ENCODE data around the gene HLA-A. TPM values are rescaled to one million over a fixed set of nuclear protein-coding genes. Genes with fewer than 3 reads are reported as not detected.
A peak's percentile ranks its signal among the peaks of the same experiment; 100 is the strongest.

HLA-A gene
- polyA plus RNA-seq, 6 donors from 2014 or later = 1,115 to 2,161 (median 1,804) TPM

GRCh38 chr6:29941916-29942274, 437 bp upstream of the HLA-A start:
- H3K4me1 Mint-ChIP-seq = peaks cover 48 to 66% (median 65%) of the 10 kb centered on the region in 3 donors
- ATAC-seq (ENCODE audit: low read depth in 2 of 2) (no peak), DNase-seq (no peak)
- H3K36me3 Mint-ChIP-seq = peaks cover 23 to 25% of the 10 kb centered on the region in 2 donors
- H3K27me3 Mint-ChIP-seq = no peaks in the 10 kb centered on the region
- no peaks in the 10 kb centered on the region for H3K9me3 Mint-ChIP-seq
- H3K27ac Mint-ChIP-seq = peak overlapping the region; percentile 100
- peak overlapping the region; percentile 88 to 99 (median 98) for H3K4me3 Mint-ChIP-seq

DNA sequence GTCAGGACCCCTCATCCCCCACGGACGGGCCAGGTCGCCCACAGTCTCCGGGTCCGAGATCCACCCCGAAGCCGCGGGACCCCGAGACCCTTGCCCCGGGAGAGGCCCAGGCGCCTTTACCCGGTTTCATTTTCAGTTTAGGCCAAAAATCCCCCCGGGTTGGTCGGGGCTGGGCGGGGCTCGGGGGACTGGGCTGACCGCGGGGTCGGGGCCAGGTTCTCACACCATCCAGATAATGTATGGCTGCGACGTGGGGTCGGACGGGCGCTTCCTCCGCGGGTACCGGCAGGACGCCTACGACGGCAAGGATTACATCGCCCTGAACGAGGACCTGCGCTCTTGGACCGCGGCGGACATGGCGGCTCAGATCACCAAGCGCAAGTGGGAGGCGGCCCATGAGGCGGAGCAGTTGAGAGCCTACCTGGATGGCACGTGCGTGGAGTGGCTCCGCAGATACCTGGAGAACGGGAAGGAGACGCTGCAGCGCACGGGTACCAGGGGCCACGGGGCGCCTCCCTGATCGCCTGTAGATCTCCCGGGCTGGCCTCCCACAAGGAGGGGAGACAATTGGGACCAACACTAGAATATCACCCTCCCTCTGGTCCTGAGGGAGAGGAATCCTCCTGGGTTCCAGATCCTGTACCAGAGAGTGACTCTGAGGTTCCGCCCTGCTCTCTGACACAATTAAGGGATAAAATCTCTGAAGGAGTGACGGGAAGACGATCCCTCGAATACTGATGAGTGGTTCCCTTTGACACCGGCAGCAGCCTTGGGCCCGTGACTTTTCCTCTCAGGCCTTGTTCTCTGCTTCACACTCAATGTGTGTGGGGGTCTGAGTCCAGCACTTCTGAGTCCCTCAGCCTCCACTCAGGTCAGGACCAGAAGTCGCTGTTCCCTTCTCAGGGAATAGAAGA, 978 bp downstream of the HLA-A start:
- Mint-ChIP-seq H3K27me3 (no peaks in the 10 kb centered on the region), H3K9me3 (no peaks in the 10 kb centered on the region), H3K4me3 (peak overlapping the region; percentile 88 to 99 (median 98)), H3K36me3 (peaks cover 23 to 31% of the 10 kb centered on the region in 2 donors), H3K27ac (peak overlapping the region; percentile 89 to 100 (median 100)), H3K4me1 (peaks cover 56 to 80% (median 76%) of the 10 kb centered on the region in 3 donors)
- ATAC-seq (ENCODE audit: low read depth in 2 of 2) (no peak), DNase-seq (no peak)

DNA sequence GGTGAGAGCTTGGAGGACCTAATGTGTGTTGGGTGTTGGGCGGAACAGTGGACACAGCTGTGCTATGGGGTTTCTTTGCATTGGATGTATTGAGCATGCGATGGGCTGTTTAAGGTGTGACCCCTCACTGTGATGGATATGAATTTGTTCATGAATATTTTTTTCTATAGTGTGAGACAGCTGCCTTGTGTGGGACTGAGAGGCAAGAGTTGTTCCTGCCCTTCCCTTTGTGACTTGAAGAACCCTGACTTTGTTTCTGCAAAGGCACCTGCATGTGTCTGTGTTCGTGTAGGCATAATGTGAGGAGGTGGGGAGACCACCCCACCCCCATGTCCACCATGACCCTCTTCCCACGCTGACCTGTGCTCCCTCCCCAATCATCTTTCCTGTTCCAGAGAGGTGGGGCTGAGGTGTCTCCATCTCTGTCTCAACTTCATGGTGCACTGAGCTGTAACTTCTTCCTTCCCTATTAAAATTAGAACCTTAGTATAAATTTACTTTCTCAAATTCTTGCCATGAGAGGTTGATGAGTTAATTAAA, 3.0 kb downstream of the HLA-A start:
- peak overlapping the region; percentile 35 to 99 (median 96) for H3K4me3 Mint-ChIP-seq

DNA sequence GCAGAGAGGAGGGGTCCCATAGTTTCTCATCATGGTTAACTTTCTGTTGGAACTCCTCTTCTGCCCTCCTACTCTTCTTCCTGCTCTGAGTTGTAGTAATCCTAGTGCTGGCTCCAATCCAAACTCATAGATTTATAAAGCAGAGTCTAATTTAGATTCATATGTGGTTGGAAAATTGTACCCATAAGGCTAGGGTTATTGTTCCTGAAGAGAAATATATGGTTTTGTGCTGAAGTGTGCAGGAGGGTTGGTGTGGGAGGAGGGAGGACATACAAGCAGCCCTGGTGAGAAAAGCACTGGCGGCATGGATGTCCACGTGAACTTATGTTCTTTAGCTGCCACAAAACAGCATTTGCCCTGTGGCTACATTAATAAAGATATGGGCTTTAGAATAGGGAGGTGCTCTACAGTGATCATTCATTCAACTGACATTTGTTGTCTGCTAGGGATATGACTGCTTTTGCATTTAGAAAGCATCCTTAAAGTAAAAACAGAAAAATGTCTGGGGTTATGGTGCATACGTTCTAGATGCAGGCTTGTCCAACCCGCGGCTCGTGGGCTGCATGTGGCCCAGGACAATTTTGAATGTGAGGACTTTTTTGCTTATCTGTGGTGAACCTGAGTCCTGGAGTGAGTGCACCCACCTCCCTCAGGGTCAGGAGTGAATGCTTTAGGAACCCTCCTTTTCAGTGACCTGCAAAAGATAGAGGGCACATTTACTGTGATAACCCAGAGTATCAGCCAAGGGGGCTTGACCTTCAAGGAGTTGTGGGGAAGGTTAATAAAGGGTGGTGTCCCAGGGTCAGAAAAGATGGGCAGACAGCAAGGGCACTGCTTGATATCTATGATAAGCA, 4.1 kb downstream of the HLA-A start:
- Mint-ChIP-seq H3K27ac (peak overlapping the region in 5 of 6 donors; percentile 67 to 100 (median 77)), H3K27me3 (no peaks in the 10 kb centered on the region)

More for the DNA sequence above, 3.0 kb downstream of the HLA-A start:
- peaks cover 68 to 92% (median 72%) of the 10 kb centered on the region in 3 donors for H3K4me1 Mint-ChIP-seq
- peak overlapping the region; percentile 49 to 100 (median 89) for H3K27ac Mint-ChIP-seq
- DNase-seq = no peak
- no peak for ATAC-seq (ENCODE audit: low read depth in 2 of 2)
- peaks cover 35 to 38% of the 10 kb centered on the region in 2 donors for H3K36me3 Mint-ChIP-seq
- H3K27me3 Mint-ChIP-seq = no peaks in the 10 kb centered on the region
- H3K9me3 Mint-ChIP-seq = no peaks in the 10 kb centered on the region

DNA sequence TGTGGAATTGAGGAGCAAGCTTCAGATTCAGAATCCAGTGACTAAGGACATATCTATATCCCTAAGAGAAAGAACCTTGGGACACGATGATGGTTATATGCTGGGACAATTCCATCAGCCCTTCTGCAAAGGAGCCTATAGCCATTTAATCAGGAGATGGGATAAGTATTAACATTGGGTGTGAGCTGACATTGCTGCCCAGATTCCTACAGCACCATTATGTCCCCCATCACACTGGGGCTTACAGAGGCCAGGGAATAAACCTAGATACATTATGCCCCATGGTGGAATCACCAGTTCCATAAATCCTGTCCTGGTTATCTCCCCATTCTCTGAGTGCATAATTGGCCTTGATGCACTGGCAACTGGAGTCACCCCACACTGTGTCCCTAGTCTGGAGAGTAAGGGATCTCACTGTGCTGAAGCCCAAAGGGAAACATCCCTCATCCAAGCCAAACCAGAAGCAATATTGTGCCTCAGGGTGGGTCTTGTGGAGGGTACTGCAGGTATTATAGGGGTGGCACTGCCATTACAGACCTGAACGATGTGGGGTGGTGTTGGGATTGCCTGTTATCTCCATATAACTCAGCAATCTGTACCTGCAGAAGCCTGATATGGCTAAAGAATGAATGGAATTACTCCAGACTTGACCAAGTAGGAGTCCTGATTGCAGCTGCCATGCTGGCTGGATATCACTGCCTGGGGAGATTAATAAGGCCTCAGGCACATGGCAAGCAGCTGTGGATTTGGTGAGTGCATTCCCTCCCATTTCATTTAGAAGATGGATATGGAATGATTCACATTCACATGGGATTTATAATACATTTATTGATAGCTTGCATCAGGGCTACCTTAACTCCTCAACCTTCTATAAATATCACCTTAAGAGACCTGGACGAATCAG, 5.0 kb downstream of the HLA-A start:
- H3K27me3 Mint-ChIP-seq = no peaks in the 10 kb centered on the region
- H3K36me3 Mint-ChIP-seq = peaks cover 35 to 43% of the 10 kb centered on the region in 2 donors
- peaks cover 53 to 84% (median 63%) of the 10 kb centered on the region in 3 donors for H3K4me1 Mint-ChIP-seq
- ATAC-seq (ENCODE audit: low read depth in 2 of 2) (no peak), DNase-seq (no peak)
- H3K27ac Mint-ChIP-seq = peak overlapping the region in 5 of 6 donors; percentile 67 to 100 (median 83)
- H3K4me3 Mint-ChIP-seq = peak overlapping the region in 3 of 8 donors; percentile 95 to 99 (median 98)
- H3K9me3 Mint-ChIP-seq = no peaks in the 10 kb centered on the region

More for the DNA sequence above, 4.1 kb downstream of the HLA-A start:
- Mint-ChIP-seq H3K4me3 (peak overlapping the region; percentile 35 to 99 (median 96)), H3K36me3 (peaks cover 35 to 44% of the 10 kb centered on the region in 2 donors), H3K9me3 (no peaks in the 10 kb centered on the region), H3K4me1 (peaks cover 57 to 93% (median 71%) of the 10 kb centered on the region in 3 donors)
- ATAC-seq (ENCODE audit: low read depth in 2 of 2) = no peak
- no peak for DNase-seq

DNA sequence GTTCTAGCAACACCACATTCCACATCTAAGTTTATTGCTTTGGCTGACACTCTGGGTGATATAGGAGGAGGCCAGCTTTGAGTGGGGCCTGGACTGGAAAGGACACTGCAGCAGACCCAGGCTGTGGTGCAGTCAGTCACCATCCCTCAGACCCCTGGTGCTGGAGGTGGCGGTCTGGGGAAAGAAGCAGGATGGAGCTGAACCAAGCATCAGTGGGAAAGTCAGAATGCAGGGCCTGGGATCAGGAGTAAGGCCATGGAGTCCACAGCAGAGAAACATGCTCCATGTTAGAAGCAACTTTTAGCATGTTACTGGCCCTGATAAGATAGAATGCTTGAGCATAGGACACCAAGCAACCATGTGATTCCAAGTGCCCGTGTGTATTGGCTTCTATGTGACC, 5.9 kb downstream of the HLA-A start:
- ATAC-seq (ENCODE audit: low read depth in 2 of 2) (peak in 1 of 2 donors; percentile 8), DNase-seq (no peak)
- no peaks in the 10 kb centered on the region for H3K27me3 Mint-ChIP-seq
- peak overlapping the region in 2 of 8 donors; percentile 49 to 95 for H3K4me3 Mint-ChIP-seq
- peak overlapping the region in 4 of 6 donors; percentile 60 to 100 (median 85) for H3K27ac Mint-ChIP-seq
- H3K9me3 Mint-ChIP-seq = no peaks in the 10 kb centered on the region
- peaks cover 35 to 39% of the 10 kb centered on the region in 2 donors for H3K36me3 Mint-ChIP-seq
- peaks cover 53 to 79% (median 61%) of the 10 kb centered on the region in 3 donors for H3K4me1 Mint-ChIP-seq

- Mint-ChIP-seq H3K4me3 (peak overlapping the region in 1 of 8 donors; percentile 60), H3K27me3 (no peaks in the 10 kb centered on the region), H3K9me3 (no peaks in the 10 kb centered on the region), H3K4me1 (peaks cover 37 to 62% (median 49%) of the 10 kb centered on the region in 3 donors), H3K36me3 (peaks cover 29 to 33% of the 10 kb centered on the region in 2 donors), H3K27ac (peak overlapping the region in 3 of 6 donors; percentile 37 to 100 (median 53))
- DNase-seq = no peak
- no peak for ATAC-seq (ENCODE audit: low read depth in 2 of 2)
Measured at GRCh38 chr6:29949934-29950333, 7.6 kb downstream of the HLA-A start.

DNA sequence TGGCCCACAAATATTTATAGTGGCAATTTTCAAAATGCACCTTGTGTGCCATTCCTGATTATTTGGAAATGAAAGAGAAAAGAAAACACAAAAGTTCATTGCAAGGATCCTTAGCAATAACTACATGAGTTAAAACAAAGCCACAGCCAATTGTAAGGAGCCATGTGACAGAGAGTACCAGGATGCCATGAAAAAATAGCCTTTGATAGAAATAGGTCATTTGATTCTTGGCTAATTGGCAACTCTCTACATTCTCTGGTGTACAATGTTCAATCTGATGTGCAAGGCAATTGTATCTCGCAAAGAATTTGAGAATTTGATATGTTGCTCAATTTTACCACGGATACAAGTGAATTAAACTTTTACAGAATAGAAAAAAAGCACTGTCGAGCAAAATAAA, 9.6 kb downstream of the HLA-A start:
- DNase-seq = no peak
- H3K36me3 Mint-ChIP-seq = peaks cover 12 to 20% of the 10 kb centered on the region in 2 donors
- no peak overlapping the region for H3K4me3 Mint-ChIP-seq
- H3K27ac Mint-ChIP-seq = peak overlapping the region in 1 of 6 donors; percentile 33
- no peak for ATAC-seq (ENCODE audit: low read depth in 2 of 2)
- peaks cover 18 to 43% (median 30%) of the 10 kb centered on the region in 3 donors for H3K4me1 Mint-ChIP-seq
- no peaks in the 10 kb centered on the region for H3K9me3 Mint-ChIP-seq
- H3K27me3 Mint-ChIP-seq = no peaks in the 10 kb centered on the region

DNA sequence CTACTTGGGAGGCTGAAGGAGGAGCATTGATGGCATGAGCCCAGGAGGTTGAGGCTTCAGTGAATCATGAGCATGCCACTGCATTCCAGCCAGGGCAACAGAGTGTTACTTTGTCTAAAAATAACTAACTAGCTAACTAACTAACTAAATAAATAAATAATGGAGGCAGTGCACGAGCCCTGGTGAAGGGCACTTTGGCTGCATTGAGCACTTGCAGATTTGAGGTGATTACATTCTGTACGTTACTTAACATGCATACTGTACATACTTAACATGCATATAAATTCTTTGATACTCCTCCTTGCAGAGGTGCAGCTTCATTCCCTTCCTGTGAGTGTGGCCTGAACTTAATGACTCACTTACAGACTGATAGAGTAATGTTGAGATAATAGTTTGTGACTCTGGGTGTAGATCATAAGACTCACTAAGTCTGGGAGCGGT, 10.7 kb downstream of the HLA-A start:
- Mint-ChIP-seq H3K9me3 (no peaks in the 10 kb centered on the region), H3K4me1 (peaks cover 9 to 36% (median 25%) of the 10 kb centered on the region in 3 donors), H3K27ac (no peak overlapping the region), H3K4me3 (no peak overlapping the region), H3K27me3 (no peaks in the 10 kb centered on the region), H3K36me3 (peaks cover 12 to 17% of the 10 kb centered on the region in 2 donors)
- DNase-seq = no peak
- no peak for ATAC-seq (ENCODE audit: low read depth in 2 of 2)

DNA sequence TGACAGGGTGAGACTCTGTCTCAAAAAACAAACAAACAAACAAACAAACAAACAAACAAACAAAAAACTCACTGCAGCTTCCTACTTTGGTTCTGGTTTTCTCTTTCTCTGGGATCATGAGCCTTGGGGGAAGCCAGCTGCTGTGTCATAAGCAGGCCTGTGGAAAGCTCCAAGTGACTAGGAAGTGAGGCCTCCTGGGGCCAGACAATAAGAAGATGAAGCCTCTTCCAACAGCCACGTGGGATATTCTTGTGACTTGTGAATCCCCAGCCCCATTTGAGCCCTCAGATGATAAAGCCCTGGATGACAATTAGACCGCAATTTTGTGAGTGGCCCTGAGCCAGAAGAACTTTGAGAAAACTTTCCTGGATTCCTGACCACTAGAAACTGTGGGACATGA, 11.4 kb downstream of the HLA-A start:
- Mint-ChIP-seq H3K27ac (no peak overlapping the region), H3K9me3 (no peaks in the 10 kb centered on the region), H3K27me3 (no peaks in the 10 kb centered on the region), H3K36me3 (peaks cover 8 to 10% of the 10 kb centered on the region in 2 donors), H3K4me3 (no peak overlapping the region), H3K4me1 (peaks cover 11 to 36% (median 23%) of the 10 kb centered on the region in 3 donors)
- ATAC-seq (ENCODE audit: low read depth in 2 of 2) (no peak), DNase-seq (no peak)

DNA sequence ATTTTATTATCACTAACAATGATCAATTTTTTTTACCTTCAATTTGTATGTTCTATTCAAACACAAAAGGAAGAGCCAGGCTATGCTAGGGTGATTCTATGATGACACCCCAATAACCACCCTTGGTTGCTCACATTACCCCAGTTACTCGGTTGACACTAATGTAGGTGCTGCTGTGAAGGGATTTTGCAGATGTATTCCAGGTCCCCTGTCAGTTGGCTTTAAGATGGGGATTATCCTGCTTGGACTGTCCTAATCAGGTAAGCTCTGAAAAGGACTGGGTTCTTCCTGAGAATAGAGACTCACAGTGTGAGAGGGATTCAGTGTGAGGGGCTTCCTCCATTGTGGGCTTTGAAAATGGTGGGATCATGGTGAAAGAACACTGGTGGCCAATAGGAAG, 11.9 kb downstream of the HLA-A start:
- no peaks in the 10 kb centered on the region for H3K27me3 Mint-ChIP-seq
- peaks cover 4 to 10% of the 10 kb centered on the region in 2 donors for H3K36me3 Mint-ChIP-seq
- no peaks in the 10 kb centered on the region for H3K9me3 Mint-ChIP-seq
- no peak overlapping the region for H3K4me3 Mint-ChIP-seq
- ATAC-seq (ENCODE audit: low read depth in 2 of 2) (no peak), DNase-seq (no peak)
- H3K4me1 Mint-ChIP-seq = peaks cover 14 to 36% (median 25%) of the 10 kb centered on the region in 3 donors
- H3K27ac Mint-ChIP-seq = no peak overlapping the region

- no peaks in the 10 kb centered on the region for H3K27me3 Mint-ChIP-seq
- H3K4me3 Mint-ChIP-seq = no peak overlapping the region
- peaks cover 18 to 27% (median 24%) of the 10 kb centered on the region in 3 donors for H3K4me1 Mint-ChIP-seq
- DNase-seq (no peak), ATAC-seq (ENCODE audit: low read depth in 2 of 2) (no peak)
- H3K36me3 Mint-ChIP-seq = peaks cover 0 to 2% of the 10 kb centered on the region in 2 donors
- H3K9me3 Mint-ChIP-seq = no peaks in the 10 kb centered on the region
- H3K27ac Mint-ChIP-seq = peak overlapping the region in 1 of 6 donors; percentile 90
Measured at GRCh38 chr6:29955783-29956182, 13.5 kb downstream of the HLA-A start.

All from naive B cell (primary cell).